ENCODE results near the gene WNT16. TPM values are rescaled to one million over a fixed set of nuclear protein-coding genes. Genes with fewer than 3 reads are reported as not detected.
A peak's percentile ranks its signal among the peaks of the same experiment; 100 is the strongest.

The WNT16 gene
- total RNA-seq, 2 donors from 2014 or later = not detected

DNA sequence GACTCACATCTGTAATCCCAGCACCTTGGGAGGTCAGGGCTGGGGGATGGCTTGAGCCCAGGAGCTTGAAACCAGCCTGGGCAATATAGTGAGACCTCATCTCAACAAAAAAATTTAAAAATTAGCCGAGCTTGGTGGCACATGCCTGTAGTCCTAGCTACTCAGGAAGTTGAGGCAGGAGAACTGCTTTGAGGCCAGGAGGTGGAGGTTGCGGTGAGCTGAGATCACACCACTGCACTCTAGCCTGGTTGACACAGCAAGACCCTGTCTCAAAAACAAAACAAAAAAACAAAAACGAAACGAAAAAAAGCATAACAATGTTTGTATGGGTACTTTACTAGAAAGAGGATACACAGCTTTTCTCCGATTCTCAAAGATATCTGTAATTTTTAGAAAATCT is 31.8 kb downstream of the WNT16 start:
- ATAC-seq (ENCODE audit: insufficient number of reproducible peaks, low FRiP score, low read depth) (no peak), DNase-seq (ENCODE audit: low spot score) (no peak)
- no peaks in the 10 kb centered on the region for H3K9me3 ChIP-seq
- TF ChIP-seq, protein P1, sequence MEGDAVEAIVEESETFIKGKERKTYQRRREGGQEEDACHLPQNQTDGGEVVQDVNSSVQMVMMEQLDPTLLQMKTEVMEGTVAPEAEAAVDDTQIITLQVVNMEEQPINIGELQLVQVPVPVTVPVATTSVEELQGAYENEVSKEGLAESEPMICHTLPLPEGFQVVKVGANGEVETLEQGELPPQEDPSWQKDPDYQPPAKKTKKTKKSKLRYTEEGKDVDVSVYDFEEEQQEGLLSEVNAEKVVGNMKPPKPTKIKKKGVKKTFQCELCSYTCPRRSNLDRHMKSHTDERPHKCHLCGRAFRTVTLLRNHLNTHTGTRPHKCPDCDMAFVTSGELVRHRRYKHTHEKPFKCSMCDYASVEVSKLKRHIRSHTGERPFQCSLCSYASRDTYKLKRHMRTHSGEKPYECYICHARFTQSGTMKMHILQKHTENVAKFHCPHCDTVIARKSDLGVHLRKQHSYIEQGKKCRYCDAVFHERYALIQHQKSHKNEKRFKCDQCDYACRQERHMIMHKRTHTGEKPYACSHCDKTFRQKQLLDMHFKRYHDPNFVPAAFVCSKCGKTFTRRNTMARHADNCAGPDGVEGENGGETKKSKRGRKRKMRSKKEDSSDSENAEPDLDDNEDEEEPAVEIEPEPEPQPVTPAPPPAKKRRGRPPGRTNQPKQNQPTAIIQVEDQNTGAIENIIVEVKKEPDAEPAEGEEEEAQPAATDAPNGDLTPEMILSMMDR (IDR thresholded peaks at IDR 0.05) = no peak
- H3K4me1 ChIP-seq (ENCODE audit: control insufficient read depth in 1 of 2, low read depth in 2 of 2) = no peaks in the 10 kb centered on the region
- no peak overlapping the region for H3K27ac ChIP-seq
- H3K36me3 ChIP-seq = peaks cover 12% of the 10 kb centered on the region
- H3K4me3 ChIP-seq = no peak overlapping the region
- H3K27me3 ChIP-seq (replicated peaks; ENCODE audit: insufficient read depth) = no peaks in the 10 kb centered on the region

DNA sequence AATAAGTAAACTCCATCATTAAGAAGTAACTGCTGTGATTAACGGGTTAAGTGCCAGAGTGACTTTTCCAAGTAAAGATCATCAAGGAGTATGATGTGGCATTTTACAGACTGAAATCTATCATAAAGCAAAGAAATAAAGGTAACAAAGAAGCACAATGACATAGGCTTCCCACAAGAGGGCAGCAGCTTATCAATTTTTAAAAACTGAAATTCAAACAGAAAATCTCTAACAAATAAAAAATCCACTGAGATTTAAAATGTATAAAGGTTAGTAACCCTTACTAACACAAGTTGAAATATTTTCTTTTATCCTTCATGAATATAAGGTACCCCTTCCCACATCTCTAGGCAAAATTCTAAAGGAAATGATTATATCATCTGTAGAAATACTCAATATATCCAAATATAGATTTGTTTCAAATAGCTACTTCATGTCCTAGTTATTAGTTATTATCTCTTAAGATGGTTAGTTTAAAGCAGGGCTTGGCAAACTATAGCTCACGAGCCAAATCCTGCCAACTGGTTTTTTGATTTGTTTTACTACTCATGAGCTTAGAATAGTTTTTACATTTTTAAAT is 38.1 kb downstream of the WNT16 start:
- no peak for ATAC-seq (ENCODE audit: insufficient number of reproducible peaks, low FRiP score, low read depth)
- Histone ChIP-seq H3K4me1 (ENCODE audit: control insufficient read depth in 1 of 2, low read depth in 2 of 2) (peaks cover 0 to 1% of the 10 kb centered on the region in 2 donors), H3K4me3 (no peak overlapping the region), H3K27me3 (replicated peaks; ENCODE audit: insufficient read depth) (no peaks in the 10 kb centered on the region), H3K36me3 (peaks cover 2% of the 10 kb centered on the region), H3K27ac (no peak overlapping the region), H3K9me3 (no peaks in the 10 kb centered on the region)
- TF ChIP-seq, protein P1 (IDR thresholded peaks at IDR 0.05) = peak; percentile 77
- no peak for DNase-seq (ENCODE audit: low spot score)

DNA sequence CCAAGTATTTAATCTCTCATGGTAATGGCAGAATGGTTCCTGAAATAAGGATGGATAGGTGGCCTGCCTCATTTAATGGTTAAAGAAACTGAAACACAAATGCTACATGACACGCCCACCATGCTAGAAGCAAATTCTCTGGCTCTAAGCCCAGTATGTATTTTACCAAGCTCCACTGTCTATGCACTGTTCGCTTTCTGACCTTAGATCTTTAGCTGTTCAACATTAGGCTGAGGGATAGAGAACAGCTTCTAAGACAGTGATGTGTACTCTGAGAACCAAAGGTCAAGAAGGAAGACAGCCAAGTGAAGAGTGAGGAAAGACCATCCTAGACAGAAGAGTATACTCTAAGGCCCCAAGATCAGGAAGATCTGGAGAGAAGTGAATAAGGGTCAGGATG is 40.7 kb downstream of the WNT16 start:
- H3K36me3 ChIP-seq = no peaks in the 10 kb centered on the region
- ATAC-seq (ENCODE audit: insufficient number of reproducible peaks, low FRiP score, low read depth) (no peak), DNase-seq (ENCODE audit: low spot score) (no peak)
- TF ChIP-seq, protein P1 (IDR thresholded peaks at IDR 0.05) = no peak
- no peak overlapping the region for H3K4me3 ChIP-seq
- H3K4me1 ChIP-seq (ENCODE audit: control insufficient read depth in 1 of 2, low read depth in 2 of 2) = peaks cover 11 to 12% of the 10 kb centered on the region in 2 donors
- no peaks in the 10 kb centered on the region for H3K27me3 ChIP-seq (replicated peaks; ENCODE audit: insufficient read depth)
- H3K27ac ChIP-seq = no peak overlapping the region
- no peaks in the 10 kb centered on the region for H3K9me3 ChIP-seq

DNA sequence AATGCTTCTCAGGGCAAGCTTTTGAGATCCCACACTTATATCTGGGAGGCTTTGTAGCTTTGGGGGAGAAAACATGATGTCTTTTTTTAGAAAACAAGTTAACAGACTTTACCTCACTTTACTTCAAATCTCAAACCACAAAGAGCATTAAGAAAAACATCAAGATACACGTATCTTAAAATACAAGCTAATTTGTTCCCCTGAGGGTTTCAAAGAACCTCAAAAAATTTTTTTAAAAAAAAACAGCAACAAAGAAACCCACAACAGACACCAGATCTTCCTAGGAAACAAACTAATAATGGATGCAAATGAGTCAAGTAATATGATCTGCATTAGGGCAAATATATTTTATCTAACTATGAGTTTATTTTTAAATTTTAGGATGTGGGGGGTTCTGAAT is 42.6 kb downstream of the WNT16 start:
- no peak for DNase-seq (ENCODE audit: low spot score)
- H3K9me3 ChIP-seq = no peaks in the 10 kb centered on the region
- H3K4me3 ChIP-seq = no peak overlapping the region
- peaks cover 11 to 12% of the 10 kb centered on the region in 2 donors for H3K4me1 ChIP-seq (ENCODE audit: control insufficient read depth in 1 of 2, low read depth in 2 of 2)
- H3K27ac ChIP-seq = no peak overlapping the region
- TF ChIP-seq, protein P1 (IDR thresholded peaks at IDR 0.05) = no peak
- no peaks in the 10 kb centered on the region for H3K27me3 ChIP-seq (replicated peaks; ENCODE audit: insufficient read depth)
- no peaks in the 10 kb centered on the region for H3K36me3 ChIP-seq
- no peak for ATAC-seq (ENCODE audit: insufficient number of reproducible peaks, low FRiP score, low read depth)

DNA sequence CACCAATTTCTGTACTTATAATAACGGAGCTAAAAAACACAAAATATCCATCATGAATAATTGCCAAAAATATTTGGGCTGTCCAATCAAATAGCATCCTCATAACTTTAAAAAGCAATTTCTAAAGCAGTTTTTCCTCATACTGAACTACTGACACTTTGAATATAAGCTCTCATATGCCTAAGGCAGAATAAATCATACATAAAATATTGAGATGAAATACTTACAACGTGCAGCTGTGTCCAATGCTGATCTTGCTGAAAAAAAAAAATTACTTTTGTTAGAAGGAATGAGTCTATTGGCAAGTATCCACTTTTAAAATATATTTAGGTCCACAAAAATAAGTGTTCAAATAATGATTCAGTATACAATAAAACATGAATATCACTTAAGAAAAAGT is 43.1 kb downstream of the WNT16 start:
- Histone ChIP-seq H3K27ac (no peak overlapping the region), H3K27me3 (replicated peaks; ENCODE audit: insufficient read depth) (no peaks in the 10 kb centered on the region), H3K36me3 (peaks cover 3% of the 10 kb centered on the region), H3K4me1 (ENCODE audit: control insufficient read depth in 1 of 2, low read depth in 2 of 2) (peaks cover 11 to 12% of the 10 kb centered on the region in 2 donors), H3K4me3 (no peak overlapping the region), H3K9me3 (no peaks in the 10 kb centered on the region)
- TF ChIP-seq, protein P1 (IDR thresholded peaks at IDR 0.05) = no peak
- no peak for DNase-seq (ENCODE audit: low spot score)
- ATAC-seq (ENCODE audit: insufficient number of reproducible peaks, low FRiP score, low read depth) = no peak
